WTC11 (cell line): ENCODE results near the gene ADAM12. TPM values are rescaled to one million over a fixed set of nuclear protein-coding genes. Genes with fewer than 3 reads are reported as not detected.

ENCODE experiments used
- ATAC-seq: fragments of 200-7000 bp; cut with Tn5 transposase; 2 replicates; pipeline ENCODE4 v1.10.0; 2021; ENCODE audit warnings: mild to moderate bottlenecking, moderate library complexity
- CTCF ChIA-PET: fragments of 300-600 bp; sonication (Branson Sonifier 250); formaldehyde crosslinking; loops from one replicate; lab custom pipeline; 2021; ENCODE audit warnings: antibody characterized with exemption; lab: Charles Lee
- POLR2A ChIA-PET: fragments of 350-600 bp; sonication (Branson Sonifier 250); formaldehyde crosslinking; loops from one replicate; lab custom pipeline; 2021; ENCODE audit warnings: antibody characterized with exemption; lab: Charles Lee
- DNase-seq: peaks from one replicate; pipeline ENCODE4 v3.0.0; 2021; ENCODE audit warnings: low spot score
- H3K27ac Mint-ChIP-seq: 2 replicates; pipeline ENCODE4 v1.8.0; 2021; ENCODE audit warnings: mixed read lengths
- H3K27me3 Mint-ChIP-seq: 2 replicates; pipeline ENCODE4 v1.8.0; 2021; ENCODE audit warnings: low read depth, mild to moderate bottlenecking, moderate library complexity, mixed read lengths
- H3K36me3 Mint-ChIP-seq: 2 replicates; pipeline ENCODE4 v1.8.0; 2021; ENCODE audit warnings: mixed read lengths
- H3K4me1 Mint-ChIP-seq: 2 replicates; pipeline ENCODE4 v1.8.0; 2022; ENCODE audit warnings: mixed read lengths
- H3K4me3 Mint-ChIP-seq: 2 replicates; pipeline ENCODE4 v1.8.0; 2021; ENCODE audit warnings: mild to moderate bottlenecking, moderate library complexity, mixed read lengths
- H3K9me3 Mint-ChIP-seq: 2 replicates; pipeline ENCODE4 v1.8.0; 2021; ENCODE audit warnings: mixed read lengths
- ATF1 ChIP-seq: sonication (generic); formaldehyde crosslinking; IDR thresholded peaks from 2 replicates; pipeline ENCODE4 v1.8.1; 2023; ENCODE audit warnings: mild to moderate bottlenecking, moderate library complexity, missing genetic modification reagents
- ATF3 ChIP-seq: sonication (generic); formaldehyde crosslinking; conservative IDR thresholded peaks from 2 replicates; pipeline ENCODE4 v1.8.1; 2022; ENCODE audit warnings: mild to moderate bottlenecking, missing genetic modification reagents
- ATF6 ChIP-seq: sonication (generic); formaldehyde crosslinking; IDR thresholded peaks from 2 replicates; pipeline ENCODE4 v1.8.1; 2023; ENCODE audit warnings: mild to moderate bottlenecking, missing genetic modification reagents
- CBFB ChIP-seq: sonication (generic); formaldehyde crosslinking; IDR thresholded peaks from 2 replicates; pipeline ENCODE4 v1.8.1; 2022; ENCODE audit warnings: mild to moderate bottlenecking, low read depth, missing genetic modification reagents
- EMX1 ChIP-seq: fragments of 250-450 bp; sonication (Bioruptor Pico); IDR thresholded peaks from 2 replicates; pipeline ENCODE4 v1.8.0; 2021; ENCODE audit warnings: mild to moderate bottlenecking
- ESRRA ChIP-seq: sonication (generic); formaldehyde crosslinking; IDR thresholded peaks from 2 replicates; pipeline ENCODE4 v1.8.1; 2022; ENCODE audit warnings: mild to moderate bottlenecking, missing genetic modification reagents, borderline replicate concordance
- FOXJ3 ChIP-seq: sonication (generic); formaldehyde crosslinking; IDR thresholded peaks from 2 replicates; pipeline ENCODE4 v1.9.0; 2021; ENCODE audit warnings: missing genetic modification reagents, mild to moderate bottlenecking, borderline replicate concordance
- HMGA2 ChIP-seq: fragments of 250-450 bp; sonication (Bioruptor Pico); IDR thresholded peaks from 2 replicates; pipeline ENCODE4 v1.4.0; 2021; ENCODE audit warnings: mild to moderate bottlenecking, moderate library complexity
- MAX ChIP-seq: sonication (generic); formaldehyde crosslinking; IDR thresholded peaks from 2 replicates; pipeline ENCODE4 v1.8.0; 2022; ENCODE audit warnings: mild to moderate bottlenecking, missing genetic modification reagents
- OVOL2 ChIP-seq: fragments of 250-450 bp; sonication (Bioruptor Pico); IDR thresholded peaks from 2 replicates; pipeline ENCODE4 v1.9.0; 2021; ENCODE audit warnings: mild to moderate bottlenecking, borderline replicate concordance
- PREB ChIP-seq: sonication (generic); formaldehyde crosslinking; IDR thresholded peaks from 2 replicates; pipeline ENCODE4 v1.8.1; 2022; ENCODE audit warnings: mild to moderate bottlenecking, missing genetic modification reagents, moderate library complexity, borderline replicate concordance
- RELA ChIP-seq: sonication (generic); formaldehyde crosslinking; IDR thresholded peaks from 2 replicates; pipeline ENCODE4 v1.8.1; 2022; ENCODE audit warnings: missing genetic modification reagents, mild to moderate bottlenecking, borderline replicate concordance
- SMAD4 ChIP-seq: sonication (generic); formaldehyde crosslinking; IDR thresholded peaks from 2 replicates; pipeline ENCODE4 v1.8.0; 2022; ENCODE audit warnings: mild to moderate bottlenecking, missing genetic modification reagents
- TP53 ChIP-seq: sonication (generic); formaldehyde crosslinking; IDR thresholded peaks from 2 replicates; pipeline ENCODE4 v1.8.1; 2023; ENCODE audit warnings: mild to moderate bottlenecking, missing genetic modification reagents
- ZNF512 ChIP-seq: sonication (generic); formaldehyde crosslinking; IDR thresholded peaks from 2 replicates; pipeline ENCODE4 v1.8.1; 2022; ENCODE audit warnings: missing genetic modification reagents, borderline replicate concordance
- ZNF532 ChIP-seq: fragments of 250-450 bp; sonication (Bioruptor Pico); IDR thresholded peaks from 2 replicates; pipeline ENCODE4 v1.9.0; 2021; ENCODE audit warnings: mild to moderate bottlenecking, borderline replicate concordance
- ZNF671 ChIP-seq: fragments of 250-450 bp; sonication (Bioruptor Pico); IDR thresholded peaks from 2 replicates; pipeline ENCODE4 v1.8.0; 2021; ENCODE audit warnings: mild to moderate bottlenecking
- total RNA-seq: library from RNA; stranded (reverse); gene quantifications from 3 replicates; pipeline ENCODE4 v1.2.3, GENCODE V29; 2021
- TF ChIP-seq, protein P1 (sequence below): sonication (generic); formaldehyde crosslinking; IDR thresholded peaks from 2 replicates; pipeline ENCODE4 v1.8.0; 2022; ENCODE audit warnings: mild to moderate bottlenecking, missing genetic modification reagents

Gene ADAM12
- total RNA-seq, 1 experiment from 2014 or later = 0.22 TPM

DNA sequence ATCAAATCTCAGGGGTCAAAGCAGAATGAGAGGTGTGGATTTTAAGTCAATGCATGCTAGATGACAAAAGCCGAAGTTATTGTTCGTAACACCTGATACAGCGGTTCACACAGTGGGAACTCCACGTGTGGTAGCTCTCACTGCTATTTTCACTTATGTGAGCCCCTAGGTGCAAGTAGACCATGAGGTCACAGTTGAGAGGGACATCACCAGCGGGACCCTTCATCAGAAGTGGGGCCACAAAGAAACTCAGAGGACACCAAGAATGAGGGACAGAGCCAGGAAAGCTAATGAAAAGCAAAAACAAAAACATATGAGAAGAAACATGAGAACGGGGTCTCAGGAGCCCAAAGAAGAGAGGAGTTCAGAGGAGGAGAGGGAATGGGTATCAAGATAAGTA lies 63.5 kb downstream of the ADAM12 start (continued):
- TF ChIP-seq ATF6 (CRISPR knock-in tag) (no peak), OVOL2 (CRISPR knock-in tag) (no peak), ZNF512 (no peak), SMAD4 (no peak)

DNA sequence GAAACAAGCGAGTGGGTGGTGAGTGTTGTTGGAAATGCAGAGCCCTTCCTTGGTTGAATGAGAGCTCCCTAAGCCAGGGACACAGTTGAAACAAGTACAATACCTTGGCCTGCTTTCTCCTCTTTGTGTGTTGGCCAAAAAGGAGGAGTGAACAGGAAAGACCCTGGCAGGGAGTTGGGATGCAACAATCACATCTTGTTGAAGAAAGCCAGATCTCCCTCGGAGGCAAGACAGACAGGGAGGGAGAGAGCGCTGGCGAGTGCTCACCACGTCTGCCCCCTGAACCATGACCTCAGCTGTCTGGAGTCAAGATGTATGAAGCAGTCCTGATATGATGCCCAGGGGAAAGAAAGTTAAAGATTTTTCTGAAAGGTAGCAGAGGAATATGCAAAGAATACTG lies 66.8 kb downstream of the ADAM12 start:
- no peak overlapping the region for H3K27ac Mint-ChIP-seq
- H3K4me1 Mint-ChIP-seq = peaks cover 20% of the 10 kb centered on the region
- ATAC-seq = no peak
- no peak overlapping the region for H3K4me3 Mint-ChIP-seq
- TF ChIP-seq TP53 (no peak), ATF6 (CRISPR knock-in tag) (no peak), PREB (CRISPR knock-in tag) (no peak)
- peaks cover 20% of the 10 kb centered on the region for H3K9me3 Mint-ChIP-seq
- ChIA-PET POLR2A (no interaction called here), CTCF (no interaction called here)
- H3K27me3 Mint-ChIP-seq = no peaks in the 10 kb centered on the region
- no peak for DNase-seq
- peaks cover 6% of the 10 kb centered on the region for H3K36me3 Mint-ChIP-seq

GRCh38 chr10:126317751-126318150 lies 70.5 kb downstream of the ADAM12 start:
- no peaks in the 10 kb centered on the region for H3K4me1 Mint-ChIP-seq
- no peak for ATAC-seq
- ChIA-PET POLR2A (no interaction called here), CTCF (no interaction called here)
- H3K27me3 Mint-ChIP-seq = no peaks in the 10 kb centered on the region
- H3K4me3 Mint-ChIP-seq = no peak overlapping the region
- H3K27ac Mint-ChIP-seq = no peak overlapping the region
- no peak for DNase-seq
- H3K9me3 Mint-ChIP-seq = peaks cover 12% of the 10 kb centered on the region
- no peaks in the 10 kb centered on the region for H3K36me3 Mint-ChIP-seq
- no peak for TF ChIP-seq PREB (CRISPR knock-in tag)
- no peak for TF ChIP-seq HMGA2 (CRISPR knock-in tag)
- TF ChIP-seq, protein P1, sequence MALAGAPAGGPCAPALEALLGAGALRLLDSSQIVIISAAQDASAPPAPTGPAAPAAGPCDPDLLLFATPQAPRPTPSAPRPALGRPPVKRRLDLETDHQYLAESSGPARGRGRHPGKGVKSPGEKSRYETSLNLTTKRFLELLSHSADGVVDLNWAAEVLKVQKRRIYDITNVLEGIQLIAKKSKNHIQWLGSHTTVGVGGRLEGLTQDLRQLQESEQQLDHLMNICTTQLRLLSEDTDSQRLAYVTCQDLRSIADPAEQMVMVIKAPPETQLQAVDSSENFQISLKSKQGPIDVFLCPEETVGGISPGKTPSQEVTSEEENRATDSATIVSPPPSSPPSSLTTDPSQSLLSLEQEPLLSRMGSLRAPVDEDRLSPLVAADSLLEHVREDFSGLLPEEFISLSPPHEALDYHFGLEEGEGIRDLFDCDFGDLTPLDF (CRISPR knock-in tag) = no peak
- no peak for TF ChIP-seq ESRRA (CRISPR knock-in tag)
- TF ChIP-seq EMX1 = no peak
- no peak for TF ChIP-seq ATF3
- TF ChIP-seq FOXJ3 (CRISPR knock-in tag) = no peak
- no peak for TF ChIP-seq MAX (CRISPR knock-in tag)
- TF ChIP-seq ZNF671 (CRISPR knock-in tag) = no peak
- TF ChIP-seq OVOL2 (CRISPR knock-in tag) = no peak
- TF ChIP-seq RELA (CRISPR knock-in tag) = no peak
- TF ChIP-seq ATF1 (CRISPR knock-in tag) = no peak
- no peak for TF ChIP-seq CBFB (CRISPR knock-in tag)
- TF ChIP-seq ZNF532 = no peak
